Endothelial cell of umbilical vein (primary cell): ENCODE data around the gene OR13C5.
"Not testable (repeated sequence)": the region's sequence is repeated elsewhere in the genome, so short reads cannot be mapped to it uniquely, and the experiment has no call there.

Source experiments
- EZH2 ChIP-seq: IDR thresholded peaks from 2 replicates; pipeline ENCODE4 v1.6.1; 2012; ENCODE audit warnings: borderline replicate concordance, low read depth, mild to moderate bottlenecking, moderate library complexity, low read length, inconsistent platforms; ENCODE audit not compliant: severe bottlenecking
- FOS ChIP-seq: IDR thresholded peaks from 2 replicates; pipeline ENCODE4 v1.6.1; 2011; ENCODE audit warnings: mild to moderate bottlenecking, low read length, moderate library complexity, borderline replicate concordance; ENCODE audit not compliant: insufficient read depth
- GATA2 ChIP-seq: IDR thresholded peaks from 2 replicates; pipeline ENCODE4 v1.7.0; 2011; ENCODE audit warnings: low read depth, mild to moderate bottlenecking, moderate library complexity, mixed read lengths, low read length; ENCODE audit not compliant: insufficient read length, insufficient read depth
- JUN ChIP-seq: IDR thresholded peaks from 2 replicates; pipeline ENCODE4 v1.6.1; 2011; ENCODE audit warnings: borderline replicate concordance, low read depth; ENCODE audit not compliant: insufficient read length, insufficient read depth
- MYC ChIP-seq: IDR thresholded peaks from one replicate; pipeline ENCODE4 v1.6.1; 2011; ENCODE audit warnings: mild to moderate bottlenecking, low read depth, low read length
- POLR2A ChIP-seq: IDR thresholded peaks from 2 replicates; pipeline ENCODE4 v1.6.1; 2012; ENCODE audit warnings: low read depth, mild to moderate bottlenecking, control low read depth, low read length
- POLR2AphosphoS5 ChIP-seq: IDR thresholded peaks from 2 replicates; pipeline ENCODE4 v1.6.1; 2012; ENCODE audit warnings: low read depth, mild to moderate bottlenecking, control low read depth, low read length, moderate library complexity; ENCODE audit not compliant: insufficient read depth
- TF ChIP-seq, protein P1 (sequence below), 2 donors: IDR thresholded peaks; 1 replicate in 1 of 2; 2 replicates in 1 of 2; pipeline ENCODE4 v1.5.1; 2011; ENCODE audit warnings: low read length in 2 of 2, mild to moderate bottlenecking in 2 of 2, moderate library complexity in 2 of 2, control low read depth in 1 of 2, inconsistent platforms in 1 of 2, low read depth in 1 of 2; ENCODE audit not compliant: insufficient read depth in 1 of 2; ENCODE audit errors: extremely low read depth in 1 of 2
- TF ChIP-seq, protein P2 (sequence below): IDR thresholded peaks from 2 replicates; pipeline ENCODE4 v1.6.1; 2011; ENCODE audit not compliant: insufficient read depth, insufficient read length

GRCh38 chr9:104598749-104599148, 464 bp downstream of the OR13C5 start:
- TF ChIP-seq, protein P1, sequence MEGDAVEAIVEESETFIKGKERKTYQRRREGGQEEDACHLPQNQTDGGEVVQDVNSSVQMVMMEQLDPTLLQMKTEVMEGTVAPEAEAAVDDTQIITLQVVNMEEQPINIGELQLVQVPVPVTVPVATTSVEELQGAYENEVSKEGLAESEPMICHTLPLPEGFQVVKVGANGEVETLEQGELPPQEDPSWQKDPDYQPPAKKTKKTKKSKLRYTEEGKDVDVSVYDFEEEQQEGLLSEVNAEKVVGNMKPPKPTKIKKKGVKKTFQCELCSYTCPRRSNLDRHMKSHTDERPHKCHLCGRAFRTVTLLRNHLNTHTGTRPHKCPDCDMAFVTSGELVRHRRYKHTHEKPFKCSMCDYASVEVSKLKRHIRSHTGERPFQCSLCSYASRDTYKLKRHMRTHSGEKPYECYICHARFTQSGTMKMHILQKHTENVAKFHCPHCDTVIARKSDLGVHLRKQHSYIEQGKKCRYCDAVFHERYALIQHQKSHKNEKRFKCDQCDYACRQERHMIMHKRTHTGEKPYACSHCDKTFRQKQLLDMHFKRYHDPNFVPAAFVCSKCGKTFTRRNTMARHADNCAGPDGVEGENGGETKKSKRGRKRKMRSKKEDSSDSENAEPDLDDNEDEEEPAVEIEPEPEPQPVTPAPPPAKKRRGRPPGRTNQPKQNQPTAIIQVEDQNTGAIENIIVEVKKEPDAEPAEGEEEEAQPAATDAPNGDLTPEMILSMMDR (IDR thresholded peaks at IDR 0.05; ENCODE audit: extremely low read depth in 1 of 2, insufficient read depth in 1 of 2, low read depth in 1 of 2, low read length in 2 of 2), result not testable (repeated sequence)
- TF ChIP-seq EZH2, POLR2A, JUN, GATA2, POLR2AphosphoS5, FOS, MYC: not testable (repeated sequence)
- TF ChIP-seq, protein P2, sequence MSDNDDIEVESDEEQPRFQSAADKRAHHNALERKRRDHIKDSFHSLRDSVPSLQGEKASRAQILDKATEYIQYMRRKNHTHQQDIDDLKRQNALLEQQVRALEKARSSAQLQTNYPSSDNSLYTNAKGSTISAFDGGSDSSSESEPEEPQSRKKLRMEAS, result not testable (repeated sequence)
